IMR-90 (cell line): ENCODE measurements around the gene AMPD2.

ENCODE experiments used
- CEBPB ChIP-seq: IDR thresholded peaks from 2 replicates; pipeline ENCODE4 v1.6.1; 2012; ENCODE audit warnings: low read depth, low read length, improper control_type of control experiment
- FOS ChIP-seq: fragments of 150-350 bp; IDR thresholded peaks from 2 replicates; pipeline ENCODE4 v1.6.1; 2016; ENCODE audit warnings: low read depth, low read length
- MAFK ChIP-seq: IDR thresholded peaks from 2 replicates; pipeline ENCODE4 v1.6.1; 2012; ENCODE audit warnings: low read depth, low read length, improper control_type of control experiment
- MXI1 ChIP-seq: IDR thresholded peaks from 2 replicates; pipeline ENCODE4 v1.6.1; 2012; ENCODE audit warnings: low read depth, mild to moderate bottlenecking, low read length, moderate library complexity, borderline replicate concordance
- POLR2A ChIP-seq: IDR thresholded peaks from 2 replicates; pipeline ENCODE4 v1.6.1; 2012; ENCODE audit warnings: mild to moderate bottlenecking, low read depth, low read length
- RCOR1 ChIP-seq: IDR thresholded peaks from 2 replicates; pipeline ENCODE4 v1.6.1; 2012; ENCODE audit warnings: mild to moderate bottlenecking, low read length, improper control_type of control experiment; ENCODE audit not compliant: insufficient replicate concordance
- SMC3 ChIP-seq: fragments of 150-350 bp; IDR thresholded peaks from 2 replicates; pipeline ENCODE4 v1.6.1; 2016; ENCODE audit warnings: low read depth, mild to moderate bottlenecking, antibody characterized with exemption, low read length, moderate library complexity
- TF ChIP-seq, protein P1 (sequence below): fragments of 150-350 bp; IDR thresholded peaks from 2 replicates; pipeline ENCODE4 v1.6.1; 2017; ENCODE audit warnings: mild to moderate bottlenecking, antibody characterized with exemption, low read length, low read depth
- TF ChIP-seq, protein P2 (sequence below): conservative IDR thresholded peaks from 2 replicates; pipeline ENCODE4 v1.5.1; 2012; ENCODE audit warnings: mild to moderate bottlenecking, low read depth, low read length, improper control_type of control experiment
- TF ChIP-seq, protein P3 (sequence below): fragments of 150-350 bp; IDR thresholded peaks from 2 replicates; pipeline ENCODE4 v1.6.1; 2016; ENCODE audit warnings: low read depth, mild to moderate bottlenecking, low read length, moderate library complexity, borderline replicate concordance

DNA sequence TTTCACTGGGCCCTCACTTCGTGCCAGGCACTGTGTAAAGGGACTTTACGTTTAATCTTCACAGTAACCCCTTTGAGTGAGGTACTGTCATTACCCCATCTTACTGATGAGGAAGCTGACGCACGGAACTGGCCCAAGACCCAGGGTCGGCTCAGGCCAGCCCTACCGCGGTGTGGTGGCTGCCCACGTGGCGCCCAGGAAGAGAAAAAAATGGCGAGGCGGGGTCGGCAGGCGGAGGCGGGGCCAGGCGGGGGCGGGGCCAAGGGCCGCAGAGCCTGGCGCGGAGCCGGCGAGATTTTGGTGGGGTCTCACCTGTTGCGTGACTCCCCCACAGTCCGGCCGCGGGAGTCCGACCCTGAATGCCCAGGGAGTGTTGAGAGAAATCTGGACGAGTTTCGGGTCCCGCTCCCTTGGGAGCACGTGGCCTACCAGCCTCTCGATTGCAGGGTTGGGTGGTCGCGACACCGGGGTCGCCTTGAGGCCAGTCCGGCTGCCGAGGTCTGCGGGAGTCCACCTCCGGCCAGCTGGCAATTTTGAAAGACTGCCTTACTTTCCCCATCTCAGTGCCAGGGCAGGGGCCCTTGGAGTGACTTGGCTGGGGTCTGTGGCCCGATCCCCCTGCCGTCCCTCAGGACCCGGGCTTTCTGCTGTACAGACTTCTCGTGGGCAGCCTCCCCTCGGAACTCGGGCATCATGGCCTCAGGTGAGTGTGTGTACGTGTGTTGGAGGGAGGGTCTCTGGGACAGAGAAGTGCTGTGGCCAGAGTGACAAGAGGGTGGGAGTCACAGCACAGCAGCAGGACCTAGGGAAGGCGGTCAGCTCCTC, at the start of gene AMPD2, which contains the start of gene GNAT2:
- TF ChIP-seq, protein P1, sequence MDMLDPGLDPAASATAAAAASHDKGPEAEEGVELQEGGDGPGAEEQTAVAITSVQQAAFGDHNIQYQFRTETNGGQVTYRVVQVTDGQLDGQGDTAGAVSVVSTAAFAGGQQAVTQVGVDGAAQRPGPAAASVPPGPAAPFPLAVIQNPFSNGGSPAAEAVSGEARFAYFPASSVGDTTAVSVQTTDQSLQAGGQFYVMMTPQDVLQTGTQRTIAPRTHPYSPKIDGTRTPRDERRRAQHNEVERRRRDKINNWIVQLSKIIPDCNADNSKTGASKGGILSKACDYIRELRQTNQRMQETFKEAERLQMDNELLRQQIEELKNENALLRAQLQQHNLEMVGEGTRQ = peak; percentile 91
- TF ChIP-seq, protein P2, sequence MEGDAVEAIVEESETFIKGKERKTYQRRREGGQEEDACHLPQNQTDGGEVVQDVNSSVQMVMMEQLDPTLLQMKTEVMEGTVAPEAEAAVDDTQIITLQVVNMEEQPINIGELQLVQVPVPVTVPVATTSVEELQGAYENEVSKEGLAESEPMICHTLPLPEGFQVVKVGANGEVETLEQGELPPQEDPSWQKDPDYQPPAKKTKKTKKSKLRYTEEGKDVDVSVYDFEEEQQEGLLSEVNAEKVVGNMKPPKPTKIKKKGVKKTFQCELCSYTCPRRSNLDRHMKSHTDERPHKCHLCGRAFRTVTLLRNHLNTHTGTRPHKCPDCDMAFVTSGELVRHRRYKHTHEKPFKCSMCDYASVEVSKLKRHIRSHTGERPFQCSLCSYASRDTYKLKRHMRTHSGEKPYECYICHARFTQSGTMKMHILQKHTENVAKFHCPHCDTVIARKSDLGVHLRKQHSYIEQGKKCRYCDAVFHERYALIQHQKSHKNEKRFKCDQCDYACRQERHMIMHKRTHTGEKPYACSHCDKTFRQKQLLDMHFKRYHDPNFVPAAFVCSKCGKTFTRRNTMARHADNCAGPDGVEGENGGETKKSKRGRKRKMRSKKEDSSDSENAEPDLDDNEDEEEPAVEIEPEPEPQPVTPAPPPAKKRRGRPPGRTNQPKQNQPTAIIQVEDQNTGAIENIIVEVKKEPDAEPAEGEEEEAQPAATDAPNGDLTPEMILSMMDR = no peak
- TF ChIP-seq SMC3 = no peak
- peak; percentile 73 for TF ChIP-seq CEBPB
- 0 out of 2 replicates have a peak, but pooled peaks have one; percentile 22 for TF ChIP-seq FOS
- TF ChIP-seq, protein P3, sequence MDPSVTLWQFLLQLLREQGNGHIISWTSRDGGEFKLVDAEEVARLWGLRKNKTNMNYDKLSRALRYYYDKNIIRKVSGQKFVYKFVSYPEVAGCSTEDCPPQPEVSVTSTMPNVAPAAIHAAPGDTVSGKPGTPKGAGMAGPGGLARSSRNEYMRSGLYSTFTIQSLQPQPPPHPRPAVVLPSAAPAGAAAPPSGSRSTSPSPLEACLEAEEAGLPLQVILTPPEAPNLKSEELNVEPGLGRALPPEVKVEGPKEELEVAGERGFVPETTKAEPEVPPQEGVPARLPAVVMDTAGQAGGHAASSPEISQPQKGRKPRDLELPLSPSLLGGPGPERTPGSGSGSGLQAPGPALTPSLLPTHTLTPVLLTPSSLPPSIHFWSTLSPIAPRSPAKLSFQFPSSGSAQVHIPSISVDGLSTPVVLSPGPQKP = no peak
- peak; percentile 82 for TF ChIP-seq MXI1
- no peak for TF ChIP-seq MAFK
- peak; percentile 64 for TF ChIP-seq POLR2A
- TF ChIP-seq RCOR1 = no peak
